Amniotic stem cell (primary cell): ENCODE measurements around the gene GRK4.
"Not testable (repeated sequence)": the region's sequence is repeated elsewhere in the genome, so short reads cannot be mapped to it uniquely, and the experiment has no call there.

Experiments used
- DNase-seq: peaks from one replicate; lab custom pipeline; 2025; lab: John Stamatoyannopoulos, UW

The GRK4 gene

DNA sequence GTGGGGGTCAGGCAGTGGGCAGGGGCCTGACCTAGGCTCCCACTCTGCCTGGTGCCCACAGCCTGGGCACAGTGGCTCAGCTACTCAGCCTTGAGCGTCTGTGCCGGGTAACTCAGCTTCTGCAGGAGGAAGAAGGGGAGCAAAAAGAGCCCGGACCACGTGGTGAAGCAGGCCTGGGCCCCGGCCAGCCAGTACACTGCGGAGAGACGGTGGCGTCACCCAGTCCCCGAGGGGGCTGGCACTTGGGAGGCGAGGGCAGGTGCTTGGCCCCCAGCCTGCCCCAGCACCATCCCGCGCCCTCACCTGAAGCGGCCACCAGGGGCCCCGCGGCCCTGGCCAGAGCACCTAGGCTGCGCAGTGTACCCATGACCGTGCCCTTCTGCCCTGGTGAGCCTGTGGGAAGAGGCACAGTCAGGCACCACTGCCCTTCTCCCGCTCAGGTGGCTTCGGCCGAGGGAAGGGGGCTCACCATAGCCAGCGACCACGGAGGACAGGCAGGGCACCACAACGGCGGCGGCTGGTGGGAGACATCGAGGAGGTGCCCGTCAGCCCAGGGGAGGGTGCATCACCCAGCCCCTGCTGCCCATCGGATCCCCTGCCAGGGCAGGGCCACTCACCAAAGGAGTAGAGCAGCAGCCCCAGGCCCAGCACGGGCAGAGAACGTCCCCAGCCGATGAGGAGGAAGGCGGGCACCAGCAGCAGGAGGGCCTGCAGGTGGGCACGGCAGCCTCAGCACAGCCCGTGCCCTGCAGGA is 32.4 kb upstream of the GRK4 start:
- no peak for DNase-seq

DNA sequence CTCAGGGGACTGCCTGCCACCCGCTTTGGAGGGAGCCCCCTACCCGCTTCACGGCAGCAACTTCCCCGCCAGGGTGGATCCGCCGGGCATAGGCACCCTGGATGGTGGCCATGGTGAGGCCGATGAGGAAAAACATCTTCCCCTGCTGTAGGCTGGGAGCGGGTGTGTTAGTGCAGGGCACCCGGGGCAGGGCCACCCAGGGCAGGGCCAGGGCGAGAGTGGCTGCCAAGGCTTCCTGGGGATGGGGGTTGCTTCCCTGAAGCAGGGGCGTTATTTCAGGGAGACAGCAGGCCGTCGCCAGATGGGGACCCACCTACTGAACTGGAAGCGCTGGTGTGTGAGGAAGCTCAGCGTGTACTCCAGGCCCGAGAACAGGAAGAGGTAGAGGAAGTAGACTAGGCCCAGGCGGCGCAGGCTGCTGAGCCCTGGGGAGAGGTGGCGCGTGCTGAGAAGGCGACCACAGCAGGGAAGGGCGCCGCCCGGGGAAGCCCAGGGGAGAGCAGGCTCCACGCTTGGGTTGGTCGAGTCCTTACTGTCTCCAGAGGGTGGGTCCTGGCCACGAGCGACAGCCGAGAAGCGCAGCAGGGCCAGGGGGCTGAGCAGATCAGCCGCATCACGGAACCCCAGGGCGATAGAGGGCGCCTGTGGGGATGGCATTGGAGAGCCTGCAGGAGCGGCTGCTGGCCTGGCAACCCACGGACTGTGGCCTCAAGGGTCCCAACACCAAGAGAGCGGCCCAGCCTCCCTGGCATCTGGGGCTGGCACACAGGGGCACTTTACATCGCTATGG is 31.7 kb upstream of the GRK4 start:
- no peak for DNase-seq

GRCh38 chr4:2932321-2932950 is 30.9 kb upstream of the GRK4 start:
- DNase-seq, result no peak

DNA sequence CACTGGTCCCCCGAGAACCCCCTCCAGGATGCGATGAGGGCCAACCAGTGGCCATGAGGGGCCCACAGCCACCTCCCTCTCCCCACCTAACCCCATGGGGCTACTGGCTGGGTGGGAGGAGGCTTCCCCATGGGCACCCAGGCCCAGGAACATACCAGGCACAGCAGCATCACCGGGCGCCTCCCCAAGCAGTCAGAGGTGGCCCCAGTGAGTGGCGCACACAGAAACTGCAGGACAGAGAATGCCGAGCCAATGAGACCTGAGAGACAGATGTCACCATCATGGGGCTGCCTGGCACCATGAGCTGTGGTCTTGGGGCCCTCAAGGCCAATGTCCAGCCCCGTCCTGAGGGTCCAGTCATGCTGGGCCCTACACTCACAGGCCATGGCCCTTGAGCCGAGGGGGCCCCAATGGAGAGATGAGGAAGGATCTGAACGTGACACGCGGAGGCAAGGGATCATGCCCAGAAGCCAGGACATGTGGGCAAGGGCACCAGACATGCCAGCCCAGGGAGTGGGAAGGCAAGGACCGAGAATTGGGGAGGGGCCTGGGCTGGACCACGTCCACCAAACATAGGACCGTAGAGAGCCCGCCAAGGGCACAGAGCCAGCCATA is 30.3 kb upstream of the GRK4 start:
- DNase-seq, result no peak

DNA sequence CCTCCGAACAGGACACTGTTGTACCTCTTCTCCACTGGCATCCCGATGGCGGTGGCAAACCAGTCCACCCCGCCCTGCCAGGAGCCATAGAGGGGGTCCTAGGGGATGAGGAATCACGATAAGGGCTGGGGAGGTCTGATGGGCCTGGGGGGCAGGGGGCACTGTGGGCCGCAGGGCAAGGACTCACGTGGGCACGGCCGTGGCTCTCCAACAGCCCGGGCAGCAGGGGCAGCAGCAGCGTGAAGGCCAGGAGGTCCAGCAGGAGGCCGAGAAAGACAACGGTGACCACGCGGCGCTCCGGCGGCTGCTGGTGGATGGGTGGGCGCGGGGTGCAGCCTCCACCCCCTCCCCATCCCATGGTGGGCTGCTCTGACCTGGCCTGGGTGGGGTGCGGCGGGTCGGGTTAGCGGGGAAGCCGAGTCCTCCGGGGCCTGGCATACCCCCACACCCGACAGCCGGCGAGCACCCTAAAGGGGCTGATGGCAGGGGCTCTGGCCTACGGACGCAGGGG is 29.8 kb upstream of the GRK4 start:
- no peak for DNase-seq

GRCh38 chr4:2934077-2934812 is 29.1 kb upstream of the GRK4 start:
- DNase-seq, result no peak

DNA sequence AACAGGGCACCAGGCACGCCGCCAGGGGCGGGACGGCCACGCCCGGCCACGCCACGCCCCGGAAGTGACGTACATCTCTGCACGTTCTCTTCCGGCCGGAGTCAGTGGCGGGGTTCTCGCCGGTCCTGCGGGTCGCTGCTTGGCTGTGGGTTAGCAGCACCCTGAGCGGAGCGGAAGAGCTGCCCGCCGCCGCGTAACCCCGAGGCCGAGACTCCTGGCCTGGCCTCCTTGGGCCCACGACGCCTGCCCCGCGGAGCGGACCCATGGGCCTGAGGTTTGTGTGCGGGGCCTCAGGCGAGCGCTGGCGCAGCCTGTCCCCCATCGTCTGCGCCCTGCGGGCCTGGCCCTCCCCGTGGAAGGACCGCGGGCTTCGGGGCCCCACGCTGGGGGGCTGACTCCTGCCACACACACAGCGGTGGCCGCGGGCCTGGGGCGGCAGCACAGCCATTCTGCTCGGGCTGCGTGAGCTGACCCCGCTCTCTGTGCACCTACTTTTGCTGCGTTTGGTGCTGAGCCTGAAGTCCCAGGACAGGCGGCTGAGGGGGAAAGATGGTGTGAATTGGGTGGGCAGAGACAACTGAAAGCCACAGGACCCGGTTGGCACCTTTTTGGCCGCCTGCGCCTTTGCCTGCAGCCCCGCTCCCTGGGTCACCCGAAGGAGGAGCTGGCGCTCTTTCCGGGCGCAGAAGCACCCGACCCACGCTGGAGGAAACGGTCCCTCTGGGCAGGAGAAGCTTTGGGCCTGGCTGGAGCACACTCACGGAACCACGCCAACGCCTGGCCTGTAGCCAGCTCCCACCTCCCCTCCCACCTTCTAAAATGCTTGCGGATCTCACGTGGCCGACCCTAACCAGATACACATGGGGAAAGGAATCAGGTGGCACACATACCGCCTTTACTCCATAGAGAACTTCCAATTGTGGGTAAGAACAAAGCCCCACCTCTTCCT is 28.3 kb upstream of the GRK4 start:
- peak; percentile 81 for DNase-seq

- no peak for DNase-seq
Observed at GRCh38 chr4:2935762-2936743, 27.3 kb upstream of the GRK4 start.

- DNase-seq, result no peak
Observed at GRCh38 chr4:2936773-2937145, 26.6 kb upstream of the GRK4 start.

- no peak for DNase-seq
Observed at GRCh38 chr4:2937146-2937857, 26.1 kb upstream of the GRK4 start.

DNA sequence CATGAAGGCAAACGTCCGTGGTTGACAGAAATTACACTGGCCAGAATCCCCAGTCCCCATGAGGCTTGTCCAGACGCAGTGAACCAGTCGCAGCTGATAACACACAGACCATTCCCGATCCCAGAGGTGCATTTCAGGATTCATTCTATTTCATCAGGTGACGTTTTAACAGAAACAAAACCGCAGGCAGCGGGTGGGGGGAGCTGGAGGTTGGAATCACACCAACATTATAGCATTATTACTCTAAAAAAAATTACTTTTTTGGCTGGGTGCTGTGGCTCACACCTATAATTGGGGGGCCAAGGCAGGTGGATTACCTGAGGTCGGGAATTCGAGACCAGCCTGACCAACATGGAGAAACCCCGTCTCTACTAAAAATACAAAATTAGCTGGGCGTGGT is 25.4 kb upstream of the GRK4 start:
- DNase-seq, result no peak

- not testable (repeated sequence) for DNase-seq
Observed at GRCh38 chr4:2938411-2938810, 25.0 kb upstream of the GRK4 start.

DNA sequence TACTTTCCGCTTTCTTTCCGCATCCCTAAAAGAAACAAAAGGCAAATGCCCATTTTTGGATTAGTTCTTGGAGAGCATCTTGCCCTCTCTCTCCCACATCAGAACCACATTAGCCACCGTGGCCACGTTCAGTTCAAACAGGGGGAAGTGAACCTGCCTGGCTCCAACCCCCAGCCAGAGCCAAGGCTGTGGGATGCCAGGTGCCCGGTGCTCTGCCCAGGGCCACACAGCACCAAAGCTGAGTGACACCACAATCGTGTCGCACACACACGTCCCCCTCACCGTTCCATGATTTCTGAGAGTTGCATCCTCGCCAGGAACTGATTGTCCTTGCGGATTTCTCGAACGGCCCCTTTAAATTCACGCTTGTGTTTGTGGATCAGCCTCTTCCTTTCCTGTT is 24.5 kb upstream of the GRK4 start:
- DNase-seq, result no peak

- no peak for DNase-seq
Observed at GRCh38 chr4:2939383-2940243, 23.8 kb upstream of the GRK4 start.

- no peak for DNase-seq
Observed at GRCh38 chr4:2940267-2941137, 22.9 kb upstream of the GRK4 start.

- no peak for DNase-seq
Observed at GRCh38 chr4:2941138-2942036, 22.0 kb upstream of the GRK4 start.
